Pancreas (tissue), 10 donors: ENCODE results near the gene MB21D2. TPM values are rescaled to one million over a fixed set of nuclear protein-coding genes. Genes with fewer than 3 reads are reported as not detected.

Experiments
- ATAC-seq, 4 donors: fragments of 200-7000 bp; cut with Tn5 transposase; one replicate each; pipeline versions ENCODE4 v1.8.0 to v1.9.1; 2020; ENCODE audit warnings: mild to moderate bottlenecking in 4 of 4, moderate library complexity in 4 of 4
- DNase-seq, 6 donors: peaks; one replicate each; pipeline ENCODE4 v3.0.0-alpha.2; 2020
- FAIRE-seq: peaks from 2 replicates; lab custom pipeline; 2012; peaks lifted over from hg19 to GRCh38; lab: Jason Lieb, UNC
- H3K27ac ChIP-seq, 4 donors: fragments of 200-600 bp; sonication (generic); 1 replicate in 3 of 4; 2 replicates in 1 of 4; pipeline versions ENCODE4 v1.5.0 to v1.8.0; 2020
- H3K27me3 ChIP-seq, 4 donors: fragments of 200-600 bp; one replicate each; pipeline ENCODE4 v1.8.0; 2021
- H3K36me3 ChIP-seq, 3 donors: fragments of 200-600 bp; sonication (generic) in 1 of 3; one replicate each; pipeline versions ENCODE4 v1.5.0 to v1.8.0; 2020 to 2021
- H3K4me1 ChIP-seq, 3 donors: fragments of 200-600 bp; one replicate each; pipeline ENCODE4 v1.8.0; 2021
- H3K4me3 ChIP-seq, 4 donors: fragments of 200-600 bp; sonication (generic) in 2 of 4; one replicate each; pipeline versions ENCODE4 v1.5.0 to v1.8.0; 2020 to 2021
- H3K9me3 ChIP-seq, 4 donors: fragments of 200-600 bp; one replicate each; pipeline ENCODE4 v1.8.0; 2021
- WGBS, 2 donors: extraction: QIAGEN DNeasy Blood & Tissue Kit; methylation state at CpG; one replicate each; pipeline ENCODE4 v1.1.7; 2013; 5-methylcytosine and 5-hydroxymethylcytosine counted together
- intact Hi-C, 3 donors: fragments of 100-400 bp; cut with DNase I; formaldehyde crosslinking; loops; one replicate each; pipeline versions ENCODE4 v1.11.1 to v1.14.2; 2022
- polyA plus RNA-seq, 2 donors: library from polyadenylated mRNA; stranded (reverse); fragments of 200-250 nt; gene quantifications; one replicate each; pipeline ENCODE4 v1.2.3, GENCODE V29; 2013
- total RNA-seq, 6 donors: library from RNA; stranded (reverse); fragmentation: NEBNext Ultra II Directional in 4 of 6; extraction: Animal tissue kit (Norgen Biotek cat#: 25700) in 4 of 6; gene quantifications; one replicate each; pipeline versions ENCODE4 v1.2.1 to v1.2.4, GENCODE V29; 2021 to 2023
- TF ChIP-seq, protein P1 (sequence below), 4 donors: fragments of 200-600 bp; sonication (generic) in 3 of 4; IDR thresholded peaks; one replicate each; pipeline versions ENCODE4 v1.5.0 to v1.8.0; 2021; ENCODE audit warnings: antibody characterized with exemption in 4 of 4
- donor health status: healthy with polysubstance abuse.
- donor health status: DM: no; HTN: no; CAD: no; lungs with moderate emphysema.
- donor health status: DM: no; HTN: no; CAD: no.
- donor health status: control.
- donor health status: control.
- donor health status: Bipolar disorder and iron deficiency.
- donor health status: DM: yes; HTN: yes; CAD: no.
- donor health status: DM: no; HTN: no; CAD: no.
- donor health status: DM: no; HTN: no; CAD: no.
- donor health status: DM: yes; HTN: yes; CAD: no.

Gene MB21D2
- total and polyA plus RNA-seq, 8 donors = 0.37 to 2.3 (median 0.94) TPM

DNA sequence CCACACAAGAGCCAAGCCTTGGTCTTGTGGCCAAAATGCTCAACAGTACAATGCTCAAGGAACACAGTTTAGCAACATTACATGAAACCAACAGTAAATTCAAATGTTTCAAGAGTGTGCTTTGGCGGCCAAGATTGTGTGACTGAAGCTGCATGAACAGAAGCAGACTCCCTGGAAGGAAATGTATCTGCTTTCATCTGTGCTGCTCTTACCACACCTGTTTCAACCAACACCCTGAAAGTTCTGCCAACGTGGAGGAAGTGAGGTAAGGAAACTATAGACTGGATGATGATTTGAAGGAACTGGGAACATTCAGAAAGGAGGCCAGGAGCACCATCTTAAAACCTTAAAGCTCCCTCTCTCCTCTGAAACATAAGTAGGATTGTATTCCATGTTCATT lies 55.7 kb downstream of the MB21D2 start:
- 78 to 89% methylated on average over 2 of the region's 2 CpGs for WGBS, 2 donors
- TF ChIP-seq, protein P1, sequence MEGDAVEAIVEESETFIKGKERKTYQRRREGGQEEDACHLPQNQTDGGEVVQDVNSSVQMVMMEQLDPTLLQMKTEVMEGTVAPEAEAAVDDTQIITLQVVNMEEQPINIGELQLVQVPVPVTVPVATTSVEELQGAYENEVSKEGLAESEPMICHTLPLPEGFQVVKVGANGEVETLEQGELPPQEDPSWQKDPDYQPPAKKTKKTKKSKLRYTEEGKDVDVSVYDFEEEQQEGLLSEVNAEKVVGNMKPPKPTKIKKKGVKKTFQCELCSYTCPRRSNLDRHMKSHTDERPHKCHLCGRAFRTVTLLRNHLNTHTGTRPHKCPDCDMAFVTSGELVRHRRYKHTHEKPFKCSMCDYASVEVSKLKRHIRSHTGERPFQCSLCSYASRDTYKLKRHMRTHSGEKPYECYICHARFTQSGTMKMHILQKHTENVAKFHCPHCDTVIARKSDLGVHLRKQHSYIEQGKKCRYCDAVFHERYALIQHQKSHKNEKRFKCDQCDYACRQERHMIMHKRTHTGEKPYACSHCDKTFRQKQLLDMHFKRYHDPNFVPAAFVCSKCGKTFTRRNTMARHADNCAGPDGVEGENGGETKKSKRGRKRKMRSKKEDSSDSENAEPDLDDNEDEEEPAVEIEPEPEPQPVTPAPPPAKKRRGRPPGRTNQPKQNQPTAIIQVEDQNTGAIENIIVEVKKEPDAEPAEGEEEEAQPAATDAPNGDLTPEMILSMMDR (IDR thresholded peaks at IDR 0.05) = no peak
- FAIRE-seq = no peak
- no peaks in the 10 kb centered on the region for H3K4me1 ChIP-seq
- intact Hi-C loops = no loop called here
- no peaks in the 10 kb centered on the region for H3K27me3 ChIP-seq
- no peak for ATAC-seq
- no peak overlapping the region for H3K27ac ChIP-seq
- no peak overlapping the region for H3K4me3 ChIP-seq
- H3K36me3 ChIP-seq = no peaks in the 10 kb centered on the region
- no peak for DNase-seq
- no peaks in the 10 kb centered on the region for H3K9me3 ChIP-seq

DNA sequence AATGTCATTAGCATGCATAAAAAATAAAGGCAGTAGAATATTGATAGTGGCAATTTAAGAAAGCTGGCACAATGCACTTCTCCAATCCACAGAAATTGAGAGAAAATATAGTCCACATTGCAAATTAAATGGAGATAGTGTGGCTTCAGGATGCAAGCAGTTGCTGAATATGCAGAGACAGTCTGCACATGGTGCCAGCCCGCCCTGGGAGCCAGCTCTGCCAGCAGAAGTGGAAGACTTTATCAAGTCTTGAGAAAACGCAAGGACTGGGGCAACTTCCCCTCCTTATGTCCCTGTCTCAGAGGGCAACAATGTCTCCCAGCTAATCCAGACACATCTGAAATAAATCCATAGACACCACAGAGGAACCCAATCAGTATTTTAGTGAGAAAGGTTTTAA lies 57.2 kb downstream of the MB21D2 start:
- WGBS, 2 donors = 89 to 91% methylated on average over 2 of the region's 2 CpGs
- Histone ChIP-seq H3K27me3 (no peaks in the 10 kb centered on the region), H3K4me3 (no peak overlapping the region), H3K36me3 (no peaks in the 10 kb centered on the region), H3K4me1 (no peaks in the 10 kb centered on the region), H3K9me3 (no peaks in the 10 kb centered on the region), H3K27ac (no peak overlapping the region)
- FAIRE-seq = no peak
- TF ChIP-seq, protein P1 (IDR thresholded peaks at IDR 0.05) = no peak
- intact Hi-C loops = no loop called here
- DNase-seq = no peak
- ATAC-seq = no peak

DNA sequence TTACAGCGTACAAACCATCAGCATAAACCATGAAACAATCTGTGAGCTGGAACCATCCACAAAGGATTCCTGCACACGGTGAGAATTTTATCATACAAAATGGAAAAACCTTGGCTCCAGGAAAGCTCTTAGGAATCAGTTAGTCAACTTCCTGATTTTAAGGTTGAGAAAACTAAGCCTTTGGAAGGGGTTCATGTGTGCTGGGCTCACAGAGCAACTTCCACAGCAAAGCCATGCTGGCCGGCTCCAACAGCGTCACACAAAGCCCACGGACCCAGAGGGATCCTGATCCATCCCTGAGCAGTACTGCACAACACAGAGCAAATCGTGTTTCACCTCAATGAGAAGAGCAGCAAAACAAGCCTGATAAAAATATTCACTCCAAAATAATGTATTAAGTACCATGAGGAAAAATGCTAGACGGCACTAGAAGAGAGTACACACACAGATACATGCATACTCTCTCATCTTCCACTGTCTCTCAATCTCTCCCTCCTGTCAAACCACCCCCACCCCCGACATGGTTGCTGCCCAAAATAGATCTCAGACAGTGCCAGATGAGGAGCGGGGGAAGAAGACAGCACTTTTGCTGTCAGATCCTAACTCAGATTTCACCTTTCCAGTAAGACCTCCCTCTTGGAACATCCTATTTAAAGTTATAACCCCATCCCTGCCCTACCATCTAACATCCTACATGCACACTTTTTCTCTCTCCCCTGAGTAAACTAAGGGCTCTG lies 58.6 kb downstream of the MB21D2 start:
- FAIRE-seq (no peak), DNase-seq (no peak), ATAC-seq (no peak)
- WGBS, 2 donors = 78 to 82% methylated on average over 9 of the region's 9 CpGs
- no peaks in the 10 kb centered on the region for H3K9me3 ChIP-seq
- no peaks in the 10 kb centered on the region for H3K4me1 ChIP-seq
- H3K27ac ChIP-seq = no peak overlapping the region
- H3K4me3 ChIP-seq = no peak overlapping the region
- TF ChIP-seq, protein P1 (IDR thresholded peaks at IDR 0.05) = no peak
- intact Hi-C loops = loop anchor here in 1 of 3 donors (10.0 kb wide), 1 partner anchor 56 kb away; the partner anchor contains the start of gene MB21D2
- no peaks in the 10 kb centered on the region for H3K27me3 ChIP-seq
- H3K36me3 ChIP-seq = no peaks in the 10 kb centered on the region

DNA sequence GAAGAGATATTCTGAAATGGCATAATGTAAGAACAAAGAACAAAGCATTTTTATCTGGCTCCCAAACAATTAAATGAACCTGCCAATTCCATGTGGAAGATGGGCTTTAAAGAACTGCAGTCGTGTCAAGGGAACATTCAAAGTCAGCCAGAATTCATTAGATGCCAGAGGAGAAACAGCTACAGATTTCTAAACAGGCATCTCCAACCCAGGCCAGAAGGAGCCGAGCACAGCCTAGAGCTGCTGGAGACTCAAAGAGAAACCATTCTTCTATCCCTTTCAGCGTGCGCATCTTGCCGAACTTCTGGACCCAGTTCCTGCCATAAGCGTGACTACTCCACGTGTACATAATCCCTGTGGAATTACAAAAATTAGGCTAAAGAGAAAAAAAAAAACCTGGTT lies 60.4 kb downstream of the MB21D2 start:
- DNase-seq (no peak), ATAC-seq (no peak), FAIRE-seq (no peak)
- Histone ChIP-seq H3K4me1 (peaks cover 4 to 6% (median 6%) of the 10 kb centered on the region in 3 donors), H3K9me3 (no peaks in the 10 kb centered on the region), H3K27ac (no peak overlapping the region), H3K4me3 (no peak overlapping the region), H3K27me3 (no peaks in the 10 kb centered on the region), H3K36me3 (no peaks in the 10 kb centered on the region)
- TF ChIP-seq, protein P1 (IDR thresholded peaks at IDR 0.05) = no peak
- intact Hi-C loops = loop anchor here in 1 of 3 donors (10.0 kb wide), 1 partner anchor 58 kb away; the partner anchor contains the start of gene MB21D2
- 92% methylated on average over 7 of the region's 7 CpGs for WGBS, 2 donors

DNA sequence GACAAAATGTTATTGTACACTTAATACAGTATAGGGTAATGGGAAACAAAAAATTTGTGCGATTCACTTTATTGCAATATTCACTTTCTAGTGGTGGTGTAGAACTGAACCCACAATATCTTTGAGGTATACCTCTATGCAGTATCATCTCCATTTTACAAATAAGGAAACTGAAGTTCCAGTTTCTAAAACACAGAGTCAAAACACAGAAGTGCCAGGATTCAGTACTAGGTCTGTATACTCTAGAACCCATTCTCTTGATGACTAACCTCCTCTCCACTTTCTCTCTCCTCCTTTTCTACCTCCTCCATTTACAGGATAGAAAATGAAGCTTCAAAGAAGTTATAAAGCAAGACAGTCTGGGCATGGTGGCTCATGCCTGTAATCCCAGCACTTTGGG lies 62.2 kb downstream of the MB21D2 start:
- Histone ChIP-seq H3K36me3 (no peaks in the 10 kb centered on the region), H3K9me3 (no peaks in the 10 kb centered on the region), H3K4me3 (no peak overlapping the region), H3K4me1 (peaks cover 11 to 16% (median 14%) of the 10 kb centered on the region in 3 donors), H3K27me3 (no peaks in the 10 kb centered on the region), H3K27ac (no peak overlapping the region)
- intact Hi-C loops = loop anchor here in 1 of 3 donors (10.0 kb wide), 1 partner anchor 59 kb away; the partner anchor contains the start of gene MB21D2
- DNase-seq (no peak), ATAC-seq (no peak), FAIRE-seq (no peak)
- 94 to 95% methylated on average over 1 of the region's 1 CpG for WGBS, 2 donors
- TF ChIP-seq, protein P1 (IDR thresholded peaks at IDR 0.05) = no peak
